ENCODE measurements around the gene EFNA4.

DNA sequence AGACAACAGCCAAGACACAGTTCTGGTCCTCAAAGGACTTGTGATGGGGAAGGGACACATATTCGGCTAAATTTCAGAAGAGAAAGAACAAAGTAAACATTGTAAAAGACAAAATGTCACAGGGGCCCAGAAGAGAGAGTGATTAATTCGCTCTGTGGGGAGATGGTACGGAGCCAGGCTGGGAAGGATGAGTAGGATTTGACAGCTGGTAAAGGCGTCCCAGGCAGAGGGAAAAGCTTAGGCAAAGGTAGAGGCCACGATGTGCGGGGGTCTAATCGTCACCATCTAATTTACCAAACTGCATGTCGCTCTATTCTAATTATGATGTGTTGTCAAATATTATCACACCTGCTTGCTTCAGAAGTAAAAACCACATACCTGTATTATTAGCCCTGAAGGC, 46.8 kb downstream of the EFNA4 start:
- no peak for TF ChIP-seq EP300 (IDR thresholded peaks at IDR 0.05; ENCODE audit: borderline replicate concordance)
- no peak for TF ChIP-seq RAD21 (IDR thresholded peaks at IDR 0.05; ENCODE audit: low read depth)
- TF ChIP-seq TEAD4 (IDR thresholded peaks at IDR 0.05): no peak
- TF ChIP-seq CREB1 (IDR thresholded peaks at IDR 0.05; ENCODE audit: low read depth): no peak
- no peak for TF ChIP-seq USF1 (IDR thresholded peaks at IDR 0.05)
